ENCODE results near the gene OSM. TPM values are rescaled to one million over a fixed set of nuclear protein-coding genes. Genes with fewer than 3 reads are reported as not detected.

Gene OSM
- polyA plus RNA-seq, 1 donor (not counting 4 experiments of a cell fraction or from before 2014, with no cell fraction given): not detected

DNA sequence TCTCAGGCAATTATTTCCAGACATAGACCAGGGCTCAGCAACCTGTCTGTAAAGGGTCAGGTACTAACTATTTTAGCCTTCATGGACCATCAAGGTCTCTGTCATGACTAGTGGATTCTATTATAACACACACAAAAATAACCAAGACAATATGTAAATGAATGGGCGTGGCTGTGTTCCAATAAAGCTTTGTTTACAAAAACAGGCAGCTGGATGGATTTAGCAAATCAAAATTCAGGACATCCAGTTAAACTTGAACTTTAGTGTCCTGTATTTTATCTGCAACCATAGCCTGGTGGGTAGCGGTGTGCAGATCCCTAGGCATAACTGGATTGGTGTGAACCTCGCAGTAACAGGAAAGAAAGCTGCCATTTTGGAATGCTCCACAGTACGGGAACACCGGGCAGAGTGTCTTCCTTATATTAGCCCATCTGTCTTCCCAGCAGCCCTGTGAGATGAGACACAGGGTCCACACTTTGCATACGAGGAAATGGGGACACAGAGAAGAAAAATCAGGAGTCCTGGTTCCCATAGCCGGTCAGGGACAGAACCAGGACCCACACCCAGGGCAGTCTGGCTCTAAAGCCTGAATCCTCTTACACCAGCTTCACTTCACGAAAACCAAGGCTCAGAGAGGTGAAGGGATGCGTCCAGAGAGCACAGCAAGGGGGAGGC lies 35.7 kb downstream of the OSM start:
- DNase-seq (ENCODE audit: low read depth, low spot score) (no peak), FAIRE-seq (no peak)
- Histone ChIP-seq H2AFZ (ENCODE audit: control insufficient read depth, low read length) (no peak overlapping the region), H3K79me2 (ENCODE audit: control insufficient read depth, insufficient read depth, low read length) (no peaks in the 10 kb centered on the region), H4K20me1 (ENCODE audit: control insufficient read depth, extremely low read depth, insufficient read depth, low read length) (no peaks in the 10 kb centered on the region), H3K9ac (ENCODE audit: control insufficient read depth, extremely low read depth, insufficient read depth, low read length) (no peak overlapping the region), H3K27ac (ENCODE audit: control insufficient read depth, insufficient read depth, low read length) (no peak overlapping the region), H3K36me3 (ENCODE audit: control insufficient read depth in 2 of 2, extremely low read depth in 1 of 2, insufficient read depth in 2 of 2, low read length in 2 of 2) (no peaks in the 10 kb centered on the region), H3K4me3 (ENCODE audit: control insufficient read depth in 2 of 3, extremely low read depth in 1 of 3, insufficient read depth in 2 of 3, low read depth in 1 of 3, low read length in 3 of 3) (no peak overlapping the region), H3K9me1 (ENCODE audit: control insufficient read depth, extremely low read depth, insufficient read depth, low read length) (no peaks in the 10 kb centered on the region), H3K4me1 (ENCODE audit: control insufficient read depth, extremely low read depth, insufficient read depth, low read length) (peaks cover 32% of the 10 kb centered on the region), H3K4me2 (ENCODE audit: control insufficient read depth, extremely low read depth, insufficient read depth, low read depth, low read length) (no peak overlapping the region), H3K27me3 (ENCODE audit: control insufficient read depth, extremely low read depth, insufficient read depth, low read length) (no peaks in the 10 kb centered on the region), H3K9me3 (ENCODE audit: control insufficient read depth, low read depth, low read length) (no peaks in the 10 kb centered on the region)
- dilution Hi-C loops (cut with MboI; ENCODE audit: extremely low pct_ligation_motif_present, low sequenced_read_pairs): no loop called here
- TF ChIP-seq, protein P1, sequence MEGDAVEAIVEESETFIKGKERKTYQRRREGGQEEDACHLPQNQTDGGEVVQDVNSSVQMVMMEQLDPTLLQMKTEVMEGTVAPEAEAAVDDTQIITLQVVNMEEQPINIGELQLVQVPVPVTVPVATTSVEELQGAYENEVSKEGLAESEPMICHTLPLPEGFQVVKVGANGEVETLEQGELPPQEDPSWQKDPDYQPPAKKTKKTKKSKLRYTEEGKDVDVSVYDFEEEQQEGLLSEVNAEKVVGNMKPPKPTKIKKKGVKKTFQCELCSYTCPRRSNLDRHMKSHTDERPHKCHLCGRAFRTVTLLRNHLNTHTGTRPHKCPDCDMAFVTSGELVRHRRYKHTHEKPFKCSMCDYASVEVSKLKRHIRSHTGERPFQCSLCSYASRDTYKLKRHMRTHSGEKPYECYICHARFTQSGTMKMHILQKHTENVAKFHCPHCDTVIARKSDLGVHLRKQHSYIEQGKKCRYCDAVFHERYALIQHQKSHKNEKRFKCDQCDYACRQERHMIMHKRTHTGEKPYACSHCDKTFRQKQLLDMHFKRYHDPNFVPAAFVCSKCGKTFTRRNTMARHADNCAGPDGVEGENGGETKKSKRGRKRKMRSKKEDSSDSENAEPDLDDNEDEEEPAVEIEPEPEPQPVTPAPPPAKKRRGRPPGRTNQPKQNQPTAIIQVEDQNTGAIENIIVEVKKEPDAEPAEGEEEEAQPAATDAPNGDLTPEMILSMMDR (optimal IDR thresholded peaks at IDR 0.05 in 1 of 3, IDR thresholded peaks at IDR 0.05 in 1 of 3, conservative IDR thresholded peaks at IDR 0.05 in 1 of 3; ENCODE audit: extremely low read depth in 1 of 3, insufficient read depth in 2 of 3, low read length in 3 of 3): no peak
- no peak for TF ChIP-seq EZH2 (IDR thresholded peaks at IDR 0.05; ENCODE audit: low read length)

- Histone ChIP-seq H3K9ac (ENCODE audit: control insufficient read depth, extremely low read depth, insufficient read depth, low read length) (no peak overlapping the region), H3K4me2 (ENCODE audit: control insufficient read depth, extremely low read depth, insufficient read depth, low read depth, low read length) (no peak overlapping the region), H3K27ac (ENCODE audit: control insufficient read depth, insufficient read depth, low read length) (no peak overlapping the region), H3K4me1 (ENCODE audit: control insufficient read depth, extremely low read depth, insufficient read depth, low read length) (peaks cover 38% of the 10 kb centered on the region), H2AFZ (ENCODE audit: control insufficient read depth, low read length) (no peak overlapping the region), H3K4me3 (ENCODE audit: control insufficient read depth in 2 of 3, extremely low read depth in 1 of 3, insufficient read depth in 2 of 3, low read depth in 1 of 3, low read length in 3 of 3) (no peak overlapping the region), H3K27me3 (ENCODE audit: control insufficient read depth, extremely low read depth, insufficient read depth, low read length) (no peaks in the 10 kb centered on the region), H3K9me1 (ENCODE audit: control insufficient read depth, extremely low read depth, insufficient read depth, low read length) (no peaks in the 10 kb centered on the region), H3K36me3 (ENCODE audit: control insufficient read depth in 2 of 2, extremely low read depth in 1 of 2, insufficient read depth in 2 of 2, low read length in 2 of 2) (no peaks in the 10 kb centered on the region), H3K9me3 (ENCODE audit: control insufficient read depth, low read depth, low read length) (no peaks in the 10 kb centered on the region), H3K79me2 (ENCODE audit: control insufficient read depth, insufficient read depth, low read length) (no peaks in the 10 kb centered on the region), H4K20me1 (ENCODE audit: control insufficient read depth, extremely low read depth, insufficient read depth, low read length) (no peaks in the 10 kb centered on the region)
- TF ChIP-seq EZH2 (IDR thresholded peaks at IDR 0.05; ENCODE audit: low read length): no peak
- TF ChIP-seq, protein P1 (optimal IDR thresholded peaks at IDR 0.05 in 1 of 3, IDR thresholded peaks at IDR 0.05 in 1 of 3, conservative IDR thresholded peaks at IDR 0.05 in 1 of 3; ENCODE audit: extremely low read depth in 1 of 3, insufficient read depth in 2 of 3, low read length in 3 of 3): no peak
- DNase-seq (ENCODE audit: low read depth, low spot score) (no peak), FAIRE-seq (no peak)
- dilution Hi-C loops (cut with MboI; ENCODE audit: extremely low pct_ligation_motif_present, low sequenced_read_pairs): no loop called here
Observed at GRCh38 chr22:30230330-30230729, 36.3 kb downstream of the OSM start.
